ENCODE data around the gene P3H1. TPM values are rescaled to one million over a fixed set of nuclear protein-coding genes. Genes with fewer than 3 reads are reported as not detected.
"Not testable (repeated sequence)": the region's sequence is repeated elsewhere in the genome, so short reads cannot be mapped to it uniquely, and the experiment has no call there.

The P3H1 gene
- total and polyA plus RNA-seq, 4 donors = 31.0 to 49.0 (median 35.0) TPM

GRCh38 chr1:42723511-42723910 lies 43.3 kb downstream of the P3H1 start:
- no peak overlapping the region for H3K27ac ChIP-seq (ENCODE audit: low read depth in 1 of 2, low read length in 1 of 2)
- no peak for TF ChIP-seq CTCF (IDR thresholded peaks at IDR 0.05; ENCODE audit: control extremely low read depth, extremely low read depth)
- DNase-seq (no peak), ATAC-seq (ENCODE audit: insufficient read depth, low FRiP score) (no peak)
- H3K4me1 ChIP-seq (ENCODE audit: control insufficient read depth in 5 of 5, insufficient read depth in 5 of 5, low read length in 5 of 5) = no peaks in the 10 kb centered on the region
- H3K4me3 ChIP-seq = no peak overlapping the region
- no peaks in the 10 kb centered on the region for H3K9me3 ChIP-seq (ENCODE audit: control insufficient read depth in 4 of 4, insufficient read depth in 3 of 4, low read length in 3 of 4)
- H3K9ac ChIP-seq (ENCODE audit: insufficient read depth in 1 of 2, low read length in 2 of 2) = no peak overlapping the region
- no peaks in the 10 kb centered on the region for H3K27me3 ChIP-seq (ENCODE audit: control insufficient read depth in 3 of 3, insufficient read depth in 3 of 3, low read length in 2 of 3)
- WGBS, 2 donors = 79 to 86% methylated on average over 6 of the region's 6 CpGs
- no peaks in the 10 kb centered on the region for H3K36me3 ChIP-seq (ENCODE audit: control insufficient read depth in 4 of 4, insufficient read depth in 4 of 4, low read length in 4 of 4)

- not testable (repeated sequence) for H3K36me3 ChIP-seq (ENCODE audit: control insufficient read depth in 4 of 4, insufficient read depth in 4 of 4, low read length in 4 of 4); H3K9ac ChIP-seq (ENCODE audit: insufficient read depth in 1 of 2, low read length in 2 of 2); H3K9me3 ChIP-seq (ENCODE audit: control insufficient read depth in 4 of 4, insufficient read depth in 3 of 4, low read length in 3 of 4); ATAC-seq (ENCODE audit: insufficient read depth, low FRiP score); DNase-seq; H3K27ac ChIP-seq (ENCODE audit: low read depth in 1 of 2, low read length in 1 of 2); H3K4me1 ChIP-seq (ENCODE audit: control insufficient read depth in 5 of 5, insufficient read depth in 5 of 5, low read length in 5 of 5); H3K27me3 ChIP-seq (ENCODE audit: control insufficient read depth in 3 of 3, insufficient read depth in 3 of 3, low read length in 2 of 3); H3K4me3 ChIP-seq
- 90 to 95% methylated on average over 1 to 2 of the region's 2 CpGs for WGBS, 2 donors
Measured at GRCh38 chr1:42722403-42722802, 44.4 kb downstream of the P3H1 start.

- no peaks in the 10 kb centered on the region for H3K9me3 ChIP-seq (ENCODE audit: control insufficient read depth in 4 of 4, insufficient read depth in 3 of 4, low read length in 3 of 4)
- WGBS, 2 donors = 80 to 93% methylated on average over 3 of the region's 3 CpGs
- no peaks in the 10 kb centered on the region for H3K27me3 ChIP-seq (ENCODE audit: control insufficient read depth in 3 of 3, insufficient read depth in 3 of 3, low read length in 2 of 3)
- H3K27ac ChIP-seq (ENCODE audit: low read depth in 1 of 2, low read length in 1 of 2) = no peak overlapping the region
- no peak for DNase-seq
- TF ChIP-seq CTCF (IDR thresholded peaks at IDR 0.05; ENCODE audit: control extremely low read depth, extremely low read depth) = no peak
- no peaks in the 10 kb centered on the region for H3K4me1 ChIP-seq (ENCODE audit: control insufficient read depth in 5 of 5, insufficient read depth in 5 of 5, low read length in 5 of 5)
- H3K36me3 ChIP-seq (ENCODE audit: control insufficient read depth in 4 of 4, insufficient read depth in 4 of 4, low read length in 4 of 4) = peaks cover 0 to 1% (median 0%) of the 10 kb centered on the region in 4 donors
- H3K9ac ChIP-seq (ENCODE audit: insufficient read depth in 1 of 2, low read length in 2 of 2) = no peak overlapping the region
- no peak overlapping the region for H3K4me3 ChIP-seq
- no peak for ATAC-seq (ENCODE audit: insufficient read depth, low FRiP score)
Measured at GRCh38 chr1:42721926-42722325, 44.9 kb downstream of the P3H1 start.

- H3K9me3 ChIP-seq (ENCODE audit: control insufficient read depth in 4 of 4, insufficient read depth in 3 of 4, low read length in 3 of 4) = no peaks in the 10 kb centered on the region
- peaks cover 0 to 2% (median 0%) of the 10 kb centered on the region in 4 donors for H3K36me3 ChIP-seq (ENCODE audit: control insufficient read depth in 4 of 4, insufficient read depth in 4 of 4, low read length in 4 of 4)
- no peak overlapping the region for H3K4me3 ChIP-seq
- no peak overlapping the region for H3K9ac ChIP-seq (ENCODE audit: insufficient read depth in 1 of 2, low read length in 2 of 2)
- 95 to 100% methylated on average over 1 of the region's 1 CpG for WGBS, 2 donors
- H3K27ac ChIP-seq (ENCODE audit: low read depth in 1 of 2, low read length in 1 of 2) = no peak overlapping the region
- no peak for ATAC-seq (ENCODE audit: insufficient read depth, low FRiP score)
- H3K4me1 ChIP-seq (ENCODE audit: control insufficient read depth in 5 of 5, insufficient read depth in 5 of 5, low read length in 5 of 5) = no peaks in the 10 kb centered on the region
- no peaks in the 10 kb centered on the region for H3K27me3 ChIP-seq (ENCODE audit: control insufficient read depth in 3 of 3, insufficient read depth in 3 of 3, low read length in 2 of 3)
- no peak for TF ChIP-seq CTCF (IDR thresholded peaks at IDR 0.05; ENCODE audit: control extremely low read depth, extremely low read depth)
- no peak for DNase-seq
Measured at GRCh38 chr1:42720868-42721267, 46.0 kb downstream of the P3H1 start.

GRCh38 chr1:42714441-42714840 lies 52.4 kb downstream of the P3H1 start:
- ATAC-seq (ENCODE audit: insufficient read depth, low FRiP score); H3K9me3 ChIP-seq (ENCODE audit: control insufficient read depth in 4 of 4, insufficient read depth in 3 of 4, low read length in 3 of 4); H3K4me3 ChIP-seq; H3K27me3 ChIP-seq (ENCODE audit: control insufficient read depth in 3 of 3, insufficient read depth in 3 of 3, low read length in 2 of 3); H3K9ac ChIP-seq (ENCODE audit: insufficient read depth in 1 of 2, low read length in 2 of 2); H3K4me1 ChIP-seq (ENCODE audit: control insufficient read depth in 5 of 5, insufficient read depth in 5 of 5, low read length in 5 of 5); DNase-seq; H3K27ac ChIP-seq (ENCODE audit: low read depth in 1 of 2, low read length in 1 of 2): not testable (repeated sequence)
- H3K36me3 ChIP-seq (ENCODE audit: control insufficient read depth in 4 of 4, insufficient read depth in 4 of 4, low read length in 4 of 4) = peaks cover 6 to 18% (median 9%) of the 10 kb centered on the region in 4 donors

All from lung (tissue), 12 donors.